BJ (cell line): ENCODE results near the gene NELFA. TPM values are rescaled to one million over a fixed set of nuclear protein-coding genes. Genes with fewer than 3 reads are reported as not detected.

ENCODE experiments used
- CTCF ChIA-PET: fragments of 350-600 bp; formaldehyde crosslinking; extraction: SDS; loops from one replicate; lab custom pipeline; 2021; ENCODE audit warnings: antibody characterized with exemption, inconsistent platforms; lab: Yijun Ruan, JAX
- POLR2A ChIA-PET: fragments of 300-600 bp; sonication (Branson Sonifier 250); formaldehyde crosslinking; extraction: SDS; loops from one replicate; lab custom pipeline; 2021; ENCODE audit warnings: antibody characterized with exemption; lab: Charles Lee
- DNase-seq: peaks from one replicate; pipeline ENCODE4 v3.0.0-alpha.2; 2011; ENCODE audit warnings: low read depth
- H3K27me3 ChIP-seq: 2 replicates; pipeline ENCODE4 v1.6.0; 2011; ENCODE audit warnings: low read length; ENCODE audit not compliant: control insufficient read depth, insufficient read depth
- H3K36me3 ChIP-seq: 2 replicates; pipeline ENCODE4 v1.5.1; 2011; ENCODE audit warnings: low read length; ENCODE audit not compliant: control insufficient read depth, insufficient read depth
- H3K4me3 ChIP-seq: 2 replicates; pipeline ENCODE4 v1.5.1; 2011; ENCODE audit warnings: low read depth, mild to moderate bottlenecking, control low read depth, low read length
- CTCF ChIP-seq: IDR thresholded peaks from 2 replicates; pipeline ENCODE4 v1.5.1; 2011; ENCODE audit warnings: low read depth, mild to moderate bottlenecking, control low read depth, inconsistent platforms, low read length, moderate library complexity; ENCODE audit not compliant: insufficient read depth
- polyA plus RNA-seq: library from polyadenylated mRNA; depleted of rRNA; stranded (reverse); fragments of >200 nt; gene quantifications from 2 replicates; pipeline ENCODE4 v1.2.3, GENCODE V29; 2011

The NELFA gene
- polyA plus RNA-seq, 1 experiment, result 12.8 TPM

- Histone ChIP-seq H3K27me3 (peaks cover 8% of the 10 kb centered on the region), H3K36me3 (no peaks in the 10 kb centered on the region; the same call in 1 of the 2 replicates), H3K4me3 (no peak overlapping the region)
- no peak for DNase-seq
- no peak for TF ChIP-seq CTCF
- ChIA-PET POLR2A (no interaction called here), CTCF (interaction anchor here (1.2 kb wide), 1 partner anchor 11 kb away, joined by 5 read pairs; no protein-coding TSS in a partner anchor)
Observed at GRCh38 chr4:2046031-2046961, 37.5 kb upstream of the NELFA start.

GRCh38 chr4:2045518-2045951 is 36.8 kb upstream of the NELFA start:
- H3K27me3 ChIP-seq, result peaks cover 4% of the 10 kb centered on the region
- no peak for TF ChIP-seq CTCF
- POLR2A ChIA-PET, result no interaction called here
- CTCF ChIA-PET, result interaction anchor here (1.2 kb wide), 1 partner anchor 12 kb away, joined by 5 read pairs; no protein-coding TSS in a partner anchor
- H3K36me3 ChIP-seq, result no peaks in the 10 kb centered on the region; the same call in 1 of the 2 replicates
- DNase-seq, result no peak
- H3K4me3 ChIP-seq, result no peak overlapping the region

- ChIA-PET POLR2A (no interaction called here), CTCF (interaction anchor here (1.2 kb wide), 1 partner anchor 12 kb away, joined by 5 read pairs; no protein-coding TSS in a partner anchor)
- DNase-seq, result no peak
- peaks cover 7% of the 10 kb centered on the region for H3K27me3 ChIP-seq
- no peak overlapping the region for H3K4me3 ChIP-seq
- no peak for TF ChIP-seq CTCF
- H3K36me3 ChIP-seq, result no peaks in the 10 kb centered on the region; the same call in 1 of the 2 replicates
Observed at GRCh38 chr4:2044542-2045517, 36.1 kb upstream of the NELFA start.

- Histone ChIP-seq H3K4me3 (no peak overlapping the region), H3K36me3 (no peaks in the 10 kb centered on the region; the same call in 1 of the 2 replicates), H3K27me3 (peaks cover 7% of the 10 kb centered on the region)
- ChIA-PET CTCF (no interaction called here), POLR2A (no interaction called here)
- DNase-seq, result no peak
- no peak for TF ChIP-seq CTCF
Observed at GRCh38 chr4:2044119-2044485, 35.3 kb upstream of the NELFA start.
